ENCODE results near the gene CNGA4.

CNGA4 gene

DNA sequence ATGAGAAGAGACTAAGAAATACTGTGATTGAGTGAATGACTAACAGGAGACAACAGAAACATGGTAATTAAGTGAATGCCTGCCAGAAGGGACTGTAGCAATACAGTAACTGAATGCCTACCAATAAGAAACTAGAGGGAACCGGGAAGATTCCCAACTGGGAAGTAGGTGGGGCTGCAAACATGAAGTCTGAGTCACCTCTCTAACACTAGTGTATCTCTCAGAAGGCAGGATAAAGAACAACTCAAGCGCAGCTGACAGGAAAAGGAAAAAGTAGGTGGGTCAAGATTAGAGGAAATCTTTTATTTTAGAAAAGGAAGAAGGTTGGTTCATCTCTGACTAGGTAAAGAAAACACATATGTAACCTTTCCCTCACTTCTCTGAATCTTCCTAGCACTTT is 19.5 kb upstream of the CNGA4 start:
- Histone ChIP-seq H3K4me1 (ENCODE audit: insufficient read depth, low read length, poor library complexity, severe bottlenecking) (no peaks in the 10 kb centered on the region), H3K9me3 (ENCODE audit: insufficient read depth, low read depth, low read length) (no peaks in the 10 kb centered on the region), H2AFZ (ENCODE audit: low read length) (no peak overlapping the region), H3K9me2 (replicated peaks; ENCODE audit: low read depth, low read length) (no peaks in the 10 kb centered on the region), H3K4me2 (ENCODE audit: low read depth, low read length, poor library complexity, severe bottlenecking) (no peak overlapping the region), H3K27me3 (ENCODE audit: insufficient read depth, low read length, poor library complexity, severe bottlenecking) (no peaks in the 10 kb centered on the region), H4K20me1 (ENCODE audit: insufficient read depth, low read length, poor library complexity, severe bottlenecking) (no peaks in the 10 kb centered on the region), H3K9ac (ENCODE audit: low read depth, low read length, poor library complexity, severe bottlenecking) (no peak overlapping the region), H3K36me3 (ENCODE audit: insufficient read depth, low read length) (peaks cover 93% of the 10 kb centered on the region), H3K4me3 (ENCODE audit: low read length, poor library complexity, severe bottlenecking) (no peak overlapping the region), H3F3A (ENCODE audit: low read depth) (no peaks in the 10 kb centered on the region), H3K79me2 (ENCODE audit: insufficient read depth, low read length) (no peaks in the 10 kb centered on the region)
- no peak for TF ChIP-seq EZH2phosphoT487 (IDR thresholded peaks at IDR 0.05; ENCODE audit: borderline replicate concordance)
- TF ChIP-seq, protein P1, sequence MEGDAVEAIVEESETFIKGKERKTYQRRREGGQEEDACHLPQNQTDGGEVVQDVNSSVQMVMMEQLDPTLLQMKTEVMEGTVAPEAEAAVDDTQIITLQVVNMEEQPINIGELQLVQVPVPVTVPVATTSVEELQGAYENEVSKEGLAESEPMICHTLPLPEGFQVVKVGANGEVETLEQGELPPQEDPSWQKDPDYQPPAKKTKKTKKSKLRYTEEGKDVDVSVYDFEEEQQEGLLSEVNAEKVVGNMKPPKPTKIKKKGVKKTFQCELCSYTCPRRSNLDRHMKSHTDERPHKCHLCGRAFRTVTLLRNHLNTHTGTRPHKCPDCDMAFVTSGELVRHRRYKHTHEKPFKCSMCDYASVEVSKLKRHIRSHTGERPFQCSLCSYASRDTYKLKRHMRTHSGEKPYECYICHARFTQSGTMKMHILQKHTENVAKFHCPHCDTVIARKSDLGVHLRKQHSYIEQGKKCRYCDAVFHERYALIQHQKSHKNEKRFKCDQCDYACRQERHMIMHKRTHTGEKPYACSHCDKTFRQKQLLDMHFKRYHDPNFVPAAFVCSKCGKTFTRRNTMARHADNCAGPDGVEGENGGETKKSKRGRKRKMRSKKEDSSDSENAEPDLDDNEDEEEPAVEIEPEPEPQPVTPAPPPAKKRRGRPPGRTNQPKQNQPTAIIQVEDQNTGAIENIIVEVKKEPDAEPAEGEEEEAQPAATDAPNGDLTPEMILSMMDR (conservative IDR thresholded peaks at IDR 0.05; ENCODE audit: low read length) = no peak

DNA sequence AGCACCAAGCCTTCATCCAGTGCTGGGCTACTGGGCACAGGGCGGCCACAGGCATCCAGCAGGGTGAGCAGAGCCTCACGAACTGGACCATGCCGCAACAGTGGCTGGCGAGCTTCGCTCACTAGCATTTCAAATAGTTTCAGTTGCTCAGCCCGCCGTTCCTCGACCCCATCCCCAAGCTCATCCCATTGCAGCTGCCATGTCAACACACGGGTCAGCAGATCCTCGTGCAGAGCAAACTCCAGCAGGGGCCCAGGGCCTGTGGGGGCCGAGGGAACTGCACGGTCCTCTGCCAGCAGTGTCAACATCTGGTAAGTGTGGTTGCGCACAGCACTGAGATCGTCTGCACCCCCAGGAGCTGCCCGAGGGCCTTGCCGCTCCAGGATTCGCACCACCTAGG is 15.0 kb upstream of the CNGA4 start:
- H4K20me1 ChIP-seq (ENCODE audit: insufficient read depth, low read length, poor library complexity, severe bottlenecking) = no peaks in the 10 kb centered on the region
- H3F3A ChIP-seq (ENCODE audit: low read depth) = no peaks in the 10 kb centered on the region
- TF ChIP-seq EZH2phosphoT487 (IDR thresholded peaks at IDR 0.05; ENCODE audit: borderline replicate concordance) = no peak
- TF ChIP-seq, protein P1 (conservative IDR thresholded peaks at IDR 0.05; ENCODE audit: low read length) = no peak
- no peak overlapping the region for H3K4me2 ChIP-seq (ENCODE audit: low read depth, low read length, poor library complexity, severe bottlenecking)
- no peak overlapping the region for H3K9ac ChIP-seq (ENCODE audit: low read depth, low read length, poor library complexity, severe bottlenecking)
- H3K9me2 ChIP-seq (replicated peaks; ENCODE audit: low read depth, low read length) = no peaks in the 10 kb centered on the region
- H3K36me3 ChIP-seq (ENCODE audit: insufficient read depth, low read length) = peaks cover 48% of the 10 kb centered on the region
- H3K27me3 ChIP-seq (ENCODE audit: insufficient read depth, low read length, poor library complexity, severe bottlenecking) = no peaks in the 10 kb centered on the region
- H3K4me3 ChIP-seq (ENCODE audit: low read length, poor library complexity, severe bottlenecking) = no peak overlapping the region
- peaks cover 24% of the 10 kb centered on the region; the same call in 1 of the 2 replicates for H3K79me2 ChIP-seq (ENCODE audit: insufficient read depth, low read length)
- no peak overlapping the region for H2AFZ ChIP-seq (ENCODE audit: low read length)
- H3K9me3 ChIP-seq (ENCODE audit: insufficient read depth, low read depth, low read length) = no peaks in the 10 kb centered on the region
- peaks cover 17% of the 10 kb centered on the region for H3K4me1 ChIP-seq (ENCODE audit: insufficient read depth, low read length, poor library complexity, severe bottlenecking)

DNA sequence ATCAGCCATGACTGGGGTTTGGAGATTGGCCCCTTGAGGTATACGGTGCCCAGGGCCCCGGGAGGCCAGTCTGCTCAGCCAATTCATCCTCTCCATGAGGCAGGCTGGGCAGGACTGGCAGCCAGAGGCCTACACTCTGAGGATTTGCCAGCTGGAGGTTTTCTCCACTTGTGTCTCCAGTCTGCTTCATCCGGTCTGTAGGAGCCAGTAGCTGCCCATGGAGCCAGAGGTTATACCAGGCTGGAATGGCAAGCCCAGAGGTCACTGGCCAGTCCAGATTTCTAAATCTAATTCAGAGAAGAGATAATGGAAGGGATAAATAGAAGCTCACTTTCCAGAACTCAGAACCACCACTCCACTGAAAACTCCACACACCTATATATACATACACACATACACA is 14.5 kb upstream of the CNGA4 start:
- H3K4me3 ChIP-seq (ENCODE audit: low read length, poor library complexity, severe bottlenecking) = no peak overlapping the region
- H3K36me3 ChIP-seq (ENCODE audit: insufficient read depth, low read length) = peaks cover 42% of the 10 kb centered on the region
- H3K9me3 ChIP-seq (ENCODE audit: insufficient read depth, low read depth, low read length) = no peaks in the 10 kb centered on the region
- H3K9me2 ChIP-seq (replicated peaks; ENCODE audit: low read depth, low read length) = no peaks in the 10 kb centered on the region
- TF ChIP-seq, protein P1 (conservative IDR thresholded peaks at IDR 0.05; ENCODE audit: low read length) = no peak
- no peak for TF ChIP-seq EZH2phosphoT487 (IDR thresholded peaks at IDR 0.05; ENCODE audit: borderline replicate concordance)
- no peak overlapping the region for H3K4me2 ChIP-seq (ENCODE audit: low read depth, low read length, poor library complexity, severe bottlenecking)
- peaks cover 23% of the 10 kb centered on the region for H3K4me1 ChIP-seq (ENCODE audit: insufficient read depth, low read length, poor library complexity, severe bottlenecking)
- no peaks in the 10 kb centered on the region for H4K20me1 ChIP-seq (ENCODE audit: insufficient read depth, low read length, poor library complexity, severe bottlenecking)
- peaks cover 29% of the 10 kb centered on the region for H3K79me2 ChIP-seq (ENCODE audit: insufficient read depth, low read length)
- H3K9ac ChIP-seq (ENCODE audit: low read depth, low read length, poor library complexity, severe bottlenecking) = no peak overlapping the region
- no peaks in the 10 kb centered on the region for H3K27me3 ChIP-seq (ENCODE audit: insufficient read depth, low read length, poor library complexity, severe bottlenecking)
- H2AFZ ChIP-seq (ENCODE audit: low read length) = no peak overlapping the region
- no peaks in the 10 kb centered on the region for H3F3A ChIP-seq (ENCODE audit: low read depth)
